ENCODE measurements around the gene EMCN.

EMCN gene

DNA sequence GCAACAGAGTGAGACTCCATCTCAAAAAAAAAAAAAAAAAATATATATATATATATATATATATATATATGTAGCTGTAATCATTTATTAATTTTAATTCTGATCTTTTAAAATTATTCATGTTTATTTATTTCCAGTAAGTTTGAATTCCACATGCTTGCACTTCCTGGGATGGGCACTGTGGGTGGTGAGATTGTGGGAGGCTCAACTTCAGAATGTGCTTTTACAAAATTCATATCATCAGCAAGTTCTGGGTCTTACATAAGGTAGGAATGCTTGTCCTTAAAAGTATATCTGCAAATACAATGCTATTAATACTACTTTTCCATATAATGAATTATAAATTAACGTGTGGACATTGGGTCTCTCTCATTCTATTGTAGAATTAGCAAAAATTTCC, 156.5 kb downstream of the EMCN start:
- Histone ChIP-seq H3K27me3 (ENCODE audit: control insufficient read depth, low read length) (no peaks in the 10 kb centered on the region), H3K4me2 (ENCODE audit: low read length) (no peak overlapping the region), H3K4me1 (ENCODE audit: control insufficient read depth, low read length) (no peaks in the 10 kb centered on the region), H3K4me3 (ENCODE audit: low read length) (no peak overlapping the region), H4K20me1 (ENCODE audit: control insufficient read depth, insufficient read depth, low read depth, low read length) (no peaks in the 10 kb centered on the region), H3K9me2 (replicated peaks; ENCODE audit: control insufficient read depth, low read length) (no peaks in the 10 kb centered on the region), H3K79me2 (ENCODE audit: control insufficient read depth, low read length) (no peaks in the 10 kb centered on the region), H3K36me3 (ENCODE audit: control insufficient read depth, low read length) (no peaks in the 10 kb centered on the region), H3F3A (ENCODE audit: control insufficient read depth, insufficient read depth) (no peaks in the 10 kb centered on the region), H3K9me3 (ENCODE audit: control insufficient read depth, insufficient read depth, low read length) (no peaks in the 10 kb centered on the region), H3K27ac (ENCODE audit: low read depth, low read length) (no peak overlapping the region)
- TF ChIP-seq EZH2phosphoT487 (IDR thresholded peaks at IDR 0.05; ENCODE audit: borderline replicate concordance, low read length), result no peak

DNA sequence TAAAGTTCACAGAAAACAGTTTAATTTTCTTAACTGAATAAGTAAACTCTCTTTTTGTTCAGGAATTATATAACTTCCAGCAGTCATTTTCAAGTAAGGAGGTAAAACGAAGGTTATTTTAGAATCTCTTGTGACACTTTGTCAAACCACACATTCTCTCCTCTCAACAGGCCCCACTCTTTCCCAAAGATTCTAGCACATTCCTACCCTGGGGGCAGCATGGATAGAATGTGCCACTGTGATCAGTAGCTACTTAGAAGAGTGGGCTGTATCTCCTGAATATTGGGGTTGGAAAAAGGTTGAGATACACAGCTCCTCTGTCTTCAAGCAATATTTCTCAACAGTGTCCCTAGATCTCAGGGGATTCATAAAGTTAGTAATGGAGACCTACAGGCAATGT, 157.6 kb downstream of the EMCN start:
- no peak overlapping the region for H3K4me3 ChIP-seq (ENCODE audit: low read length)
- no peaks in the 10 kb centered on the region for H3K4me1 ChIP-seq (ENCODE audit: control insufficient read depth, low read length)
- H4K20me1 ChIP-seq (ENCODE audit: control insufficient read depth, insufficient read depth, low read depth, low read length), result no peaks in the 10 kb centered on the region
- no peaks in the 10 kb centered on the region for H3K79me2 ChIP-seq (ENCODE audit: control insufficient read depth, low read length)
- no peak overlapping the region for H3K27ac ChIP-seq (ENCODE audit: low read depth, low read length)
- H3K9me2 ChIP-seq (replicated peaks; ENCODE audit: control insufficient read depth, low read length), result no peaks in the 10 kb centered on the region
- no peaks in the 10 kb centered on the region for H3K27me3 ChIP-seq (ENCODE audit: control insufficient read depth, low read length)
- H3K36me3 ChIP-seq (ENCODE audit: control insufficient read depth, low read length), result no peaks in the 10 kb centered on the region
- no peak overlapping the region for H3K4me2 ChIP-seq (ENCODE audit: low read length)
- no peaks in the 10 kb centered on the region for H3F3A ChIP-seq (ENCODE audit: control insufficient read depth, insufficient read depth)
- H3K9me3 ChIP-seq (ENCODE audit: control insufficient read depth, insufficient read depth, low read length), result no peaks in the 10 kb centered on the region
- TF ChIP-seq, protein P1, sequence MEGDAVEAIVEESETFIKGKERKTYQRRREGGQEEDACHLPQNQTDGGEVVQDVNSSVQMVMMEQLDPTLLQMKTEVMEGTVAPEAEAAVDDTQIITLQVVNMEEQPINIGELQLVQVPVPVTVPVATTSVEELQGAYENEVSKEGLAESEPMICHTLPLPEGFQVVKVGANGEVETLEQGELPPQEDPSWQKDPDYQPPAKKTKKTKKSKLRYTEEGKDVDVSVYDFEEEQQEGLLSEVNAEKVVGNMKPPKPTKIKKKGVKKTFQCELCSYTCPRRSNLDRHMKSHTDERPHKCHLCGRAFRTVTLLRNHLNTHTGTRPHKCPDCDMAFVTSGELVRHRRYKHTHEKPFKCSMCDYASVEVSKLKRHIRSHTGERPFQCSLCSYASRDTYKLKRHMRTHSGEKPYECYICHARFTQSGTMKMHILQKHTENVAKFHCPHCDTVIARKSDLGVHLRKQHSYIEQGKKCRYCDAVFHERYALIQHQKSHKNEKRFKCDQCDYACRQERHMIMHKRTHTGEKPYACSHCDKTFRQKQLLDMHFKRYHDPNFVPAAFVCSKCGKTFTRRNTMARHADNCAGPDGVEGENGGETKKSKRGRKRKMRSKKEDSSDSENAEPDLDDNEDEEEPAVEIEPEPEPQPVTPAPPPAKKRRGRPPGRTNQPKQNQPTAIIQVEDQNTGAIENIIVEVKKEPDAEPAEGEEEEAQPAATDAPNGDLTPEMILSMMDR (IDR thresholded peaks at IDR 0.05; ENCODE audit: low read depth, low read length, poor library complexity, severe bottlenecking), result no peak
- no peak for TF ChIP-seq EZH2phosphoT487 (IDR thresholded peaks at IDR 0.05; ENCODE audit: borderline replicate concordance, low read length)

DNA sequence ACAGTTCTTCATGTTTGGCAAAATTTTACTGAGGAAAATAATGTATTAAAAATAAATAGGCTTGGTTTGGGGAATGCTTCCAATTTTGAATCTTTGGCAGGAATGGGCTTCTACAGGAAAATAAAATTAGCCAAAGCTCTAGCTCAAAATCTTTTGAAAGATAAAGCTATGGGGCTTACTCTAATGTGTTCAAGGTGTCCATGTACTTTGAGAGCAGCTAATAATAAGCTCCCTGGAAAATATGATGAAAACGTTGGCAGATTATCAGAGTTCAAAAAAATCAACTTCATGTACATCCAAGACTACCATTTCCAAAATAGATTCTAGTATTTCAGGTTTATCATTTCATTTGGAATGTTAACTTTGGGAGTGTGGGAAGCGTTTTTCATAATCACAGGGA, 158.4 kb downstream of the EMCN start:
- no peaks in the 10 kb centered on the region for H3K79me2 ChIP-seq (ENCODE audit: control insufficient read depth, low read length)
- no peaks in the 10 kb centered on the region for H3K9me2 ChIP-seq (replicated peaks; ENCODE audit: control insufficient read depth, low read length)
- no peaks in the 10 kb centered on the region for H3K36me3 ChIP-seq (ENCODE audit: control insufficient read depth, low read length)
- TF ChIP-seq EZH2phosphoT487 (IDR thresholded peaks at IDR 0.05; ENCODE audit: borderline replicate concordance, low read length), result no peak
- TF ChIP-seq, protein P1 (IDR thresholded peaks at IDR 0.05; ENCODE audit: low read depth, low read length, poor library complexity, severe bottlenecking), result no peak
- H3K27me3 ChIP-seq (ENCODE audit: control insufficient read depth, low read length), result no peaks in the 10 kb centered on the region
- H3K4me1 ChIP-seq (ENCODE audit: control insufficient read depth, low read length), result no peaks in the 10 kb centered on the region
- H3K27ac ChIP-seq (ENCODE audit: low read depth, low read length), result no peak overlapping the region
- H3K4me2 ChIP-seq (ENCODE audit: low read length), result no peak overlapping the region
- no peak overlapping the region for H3K4me3 ChIP-seq (ENCODE audit: low read length)
- H4K20me1 ChIP-seq (ENCODE audit: control insufficient read depth, insufficient read depth, low read depth, low read length), result no peaks in the 10 kb centered on the region
- no peaks in the 10 kb centered on the region for H3F3A ChIP-seq (ENCODE audit: control insufficient read depth, insufficient read depth)
- no peaks in the 10 kb centered on the region for H3K9me3 ChIP-seq (ENCODE audit: control insufficient read depth, insufficient read depth, low read length)

DNA sequence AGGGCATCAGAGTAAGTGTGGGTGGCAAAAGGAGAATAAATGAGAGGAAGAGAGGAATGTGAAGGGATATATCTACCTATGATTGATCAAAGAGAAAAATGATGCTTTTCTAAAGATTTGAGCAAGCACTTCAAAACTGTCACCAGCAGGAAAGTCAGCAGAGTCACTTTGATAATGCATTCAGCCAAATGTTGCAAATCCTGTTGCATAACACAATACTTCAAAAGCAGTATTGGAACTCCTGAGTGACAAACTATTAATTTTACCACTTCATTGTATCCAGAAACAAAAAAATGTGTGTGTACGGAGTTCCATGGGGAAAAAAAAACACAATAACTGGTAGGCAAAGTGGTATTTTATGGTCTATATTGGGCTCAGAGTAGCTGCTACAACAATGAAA, 160.3 kb downstream of the EMCN start:
- Histone ChIP-seq H3K9me3 (ENCODE audit: control insufficient read depth, insufficient read depth, low read length) (no peaks in the 10 kb centered on the region), H3K27me3 (ENCODE audit: control insufficient read depth, low read length) (no peaks in the 10 kb centered on the region), H3K27ac (ENCODE audit: low read depth, low read length) (no peak overlapping the region), H3K79me2 (ENCODE audit: control insufficient read depth, low read length) (no peaks in the 10 kb centered on the region), H3F3A (ENCODE audit: control insufficient read depth, insufficient read depth) (no peaks in the 10 kb centered on the region), H3K9me2 (replicated peaks; ENCODE audit: control insufficient read depth, low read length) (no peaks in the 10 kb centered on the region), H3K36me3 (ENCODE audit: control insufficient read depth, low read length) (no peaks in the 10 kb centered on the region), H3K4me2 (ENCODE audit: low read length) (no peak overlapping the region), H4K20me1 (ENCODE audit: control insufficient read depth, insufficient read depth, low read depth, low read length) (no peaks in the 10 kb centered on the region), H3K4me1 (ENCODE audit: control insufficient read depth, low read length) (no peaks in the 10 kb centered on the region), H3K4me3 (ENCODE audit: low read length) (no peak overlapping the region)
- TF ChIP-seq, protein P1 (IDR thresholded peaks at IDR 0.05; ENCODE audit: low read depth, low read length, poor library complexity, severe bottlenecking), result no peak
- TF ChIP-seq EZH2phosphoT487 (IDR thresholded peaks at IDR 0.05; ENCODE audit: borderline replicate concordance, low read length), result no peak

All from DOHH2 (cell line).